Esophagus squamous epithelium (tissue), 4 donors: Measurements from ENCODE around the gene EBP.

ENCODE experiments used
- POLR2A ChIP-seq, 4 donors: fragments of 450-650 bp; IDR thresholded peaks; one replicate each; pipeline ENCODE4 v1.6.1; 2017; ENCODE audit warnings: antibody characterized with exemption in 4 of 4, mild to moderate bottlenecking in 4 of 4, moderate library complexity in 3 of 4
- TF ChIP-seq, protein P1 (sequence below), 6 experiments: fragments of 450-650 bp in 4 of 6; fragments of 200-600 bp in 2 of 6; sonication (generic) in 2 of 6; IDR thresholded peaks; one replicate each; pipeline ENCODE4 v1.5.1; 2016 to 2019; ENCODE audit warnings: antibody characterized with exemption in 6 of 6, mild to moderate bottlenecking in 4 of 6, moderate library complexity in 4 of 6

DNA sequence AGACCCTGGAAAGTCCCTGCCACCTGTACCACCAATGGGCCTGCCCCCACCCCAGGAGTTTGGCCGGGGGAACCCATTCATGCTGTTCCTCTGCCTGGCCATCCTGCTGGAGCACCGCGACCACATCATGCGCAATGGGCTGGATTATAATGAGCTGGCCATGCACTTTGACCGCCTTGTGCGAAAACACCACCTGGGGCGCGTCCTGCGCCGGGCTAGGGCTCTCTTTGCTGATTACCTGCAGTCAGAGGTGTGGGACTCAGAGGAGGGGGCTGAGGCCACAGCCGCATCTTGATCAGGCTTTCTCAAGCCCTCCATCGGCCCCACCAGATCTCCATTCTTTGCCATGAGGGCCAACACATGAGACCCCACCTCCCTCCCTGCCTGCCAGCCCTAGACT is 39.1 kb downstream of the EBP start:
- TF ChIP-seq, protein P1, sequence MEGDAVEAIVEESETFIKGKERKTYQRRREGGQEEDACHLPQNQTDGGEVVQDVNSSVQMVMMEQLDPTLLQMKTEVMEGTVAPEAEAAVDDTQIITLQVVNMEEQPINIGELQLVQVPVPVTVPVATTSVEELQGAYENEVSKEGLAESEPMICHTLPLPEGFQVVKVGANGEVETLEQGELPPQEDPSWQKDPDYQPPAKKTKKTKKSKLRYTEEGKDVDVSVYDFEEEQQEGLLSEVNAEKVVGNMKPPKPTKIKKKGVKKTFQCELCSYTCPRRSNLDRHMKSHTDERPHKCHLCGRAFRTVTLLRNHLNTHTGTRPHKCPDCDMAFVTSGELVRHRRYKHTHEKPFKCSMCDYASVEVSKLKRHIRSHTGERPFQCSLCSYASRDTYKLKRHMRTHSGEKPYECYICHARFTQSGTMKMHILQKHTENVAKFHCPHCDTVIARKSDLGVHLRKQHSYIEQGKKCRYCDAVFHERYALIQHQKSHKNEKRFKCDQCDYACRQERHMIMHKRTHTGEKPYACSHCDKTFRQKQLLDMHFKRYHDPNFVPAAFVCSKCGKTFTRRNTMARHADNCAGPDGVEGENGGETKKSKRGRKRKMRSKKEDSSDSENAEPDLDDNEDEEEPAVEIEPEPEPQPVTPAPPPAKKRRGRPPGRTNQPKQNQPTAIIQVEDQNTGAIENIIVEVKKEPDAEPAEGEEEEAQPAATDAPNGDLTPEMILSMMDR (IDR thresholded peaks at IDR 0.05), result no peak
- TF ChIP-seq POLR2A (IDR thresholded peaks at IDR 0.05), result no peak
